Ovary (tissue), 3 donors: Measurements from ENCODE around the gene ST7.

Experiments
- CTCF ChIP-seq, 3 donors: fragments of 450-650 bp in 2 of 3; fragments of 200-600 bp in 1 of 3; IDR thresholded peaks; one replicate each; pipeline versions ENCODE4 v1.5.1 to v1.8.0; 2016 to 2022; ENCODE audit warnings: antibody characterized with exemption in 3 of 3, mild to moderate bottlenecking in 1 of 3
- POLR2A ChIP-seq: fragments of 450-650 bp; IDR thresholded peaks from one replicate; pipeline ENCODE4 v1.6.1; 2017; ENCODE audit warnings: antibody characterized with exemption, mild to moderate bottlenecking, moderate library complexity
- donor health status: DM: no; HTN: no; CAD: no.

- no peak for TF ChIP-seq CTCF (IDR thresholded peaks at IDR 0.05)
- no peak for TF ChIP-seq POLR2A
Measured at GRCh38 chr7:117062300-117062699, 109.0 kb downstream of the ST7 start.
